Right lobe of liver (tissue), 6 donors: ENCODE data around the gene ZNF460. TPM values are rescaled to one million over a fixed set of nuclear protein-coding genes. Genes with fewer than 3 reads are reported as not detected.

ENCODE experiments used
- ATAC-seq, 4 donors: fragments of 200-7000 bp; cut with Tn5 transposase; one replicate each; pipeline ENCODE4 v1.9.1; 2020; ENCODE audit warnings: mild to moderate bottlenecking in 4 of 4, moderate library complexity in 4 of 4
- DNase-seq, 3 donors: peaks; one replicate each; pipeline ENCODE4 v3.0.0-alpha.2; 2020
- H3K27ac ChIP-seq, 3 donors: fragments of 200-600 bp; one replicate each; pipeline ENCODE4 v1.8.0; 2022
- H3K27me3 ChIP-seq, 2 donors: fragments of 200-600 bp; one replicate each; pipeline ENCODE4 v1.8.0; 2022
- H3K36me3 ChIP-seq, 4 donors: fragments of 200-600 bp; sonication (generic) in 1 of 4; one replicate each; pipeline versions ENCODE4 v1.5.1 to v1.8.0; 2017 to 2022; ENCODE audit warnings: control low read depth in 1 of 4
- H3K4me1 ChIP-seq, 4 donors: fragments of 200-600 bp; sonication (generic) in 1 of 4; one replicate each; pipeline versions ENCODE4 v1.5.1 to v1.8.0; 2017 to 2022; ENCODE audit warnings: control low read depth in 1 of 4
- H3K4me3 ChIP-seq, 3 donors: fragments of 200-600 bp; one replicate each; pipeline ENCODE4 v1.8.0; 2022
- H3K9me3 ChIP-seq, 4 donors: fragments of 200-600 bp; sonication (generic) in 1 of 4; one replicate each; pipeline versions ENCODE4 v1.5.1 to v1.8.0; 2017 to 2022; ENCODE audit warnings: control low read depth in 1 of 4
- POLR2A ChIP-seq: fragments of 450-650 bp; IDR thresholded peaks from one replicate; pipeline ENCODE4 v1.6.1; 2017; ENCODE audit warnings: antibody characterized with exemption, mild to moderate bottlenecking
- WGBS: methylation state at CpG from one replicate; pipeline ENCODE4 v1.1.6; 2018; ENCODE audit warnings: low coverage, low lambda C conversion rate; ENCODE audit not compliant: insufficient coverage; ENCODE audit errors: missing lambda C conversion rate; 5-methylcytosine and 5-hydroxymethylcytosine counted together
- intact Hi-C, 2 donors: fragments of 100-400 bp; cut with DNase I; formaldehyde crosslinking; loops; one replicate each; pipeline versions ENCODE4 v1.11.2 to v1.14.1; 2022
- total RNA-seq, 6 experiments: library from RNA; depleted of rRNA in 2 of 6; stranded (reverse); fragments of >200 nt in 2 of 6; fragmentation: NEBNext Ultra II Directional in 3 of 6; extraction: Animal tissue kit (Norgen Biotek cat#: 25700) in 3 of 6; gene quantifications; one replicate each; pipeline versions ENCODE4 v1.1.0 to v1.2.4, GENCODE V29; 2016 to 2023
- TF ChIP-seq, protein P1 (sequence below), 4 donors: fragments of 200-600 bp in 3 of 4; fragments of 450-650 bp in 1 of 4; IDR thresholded peaks; one replicate each; pipeline versions ENCODE4 v1.5.1 to v1.8.0; 2016 to 2022; ENCODE audit warnings: antibody characterized with exemption in 4 of 4, mild to moderate bottlenecking in 2 of 4
- donor health status: DM: no; HTN: yes; CAD: no.
- donor health status: DM: no; HTN: no; CAD: no.
- donor health status: DM: no; HTN: no; CAD: no.
- donor health status: DM: no; HTN: yes; CAD: no.
- donor health status: DM: no; HTN: yes; CAD: no.

ZNF460 gene
- total RNA-seq, 6 experiments from 2014 or later = 15.7 to 24.2 (median 21.8) TPM

DNA sequence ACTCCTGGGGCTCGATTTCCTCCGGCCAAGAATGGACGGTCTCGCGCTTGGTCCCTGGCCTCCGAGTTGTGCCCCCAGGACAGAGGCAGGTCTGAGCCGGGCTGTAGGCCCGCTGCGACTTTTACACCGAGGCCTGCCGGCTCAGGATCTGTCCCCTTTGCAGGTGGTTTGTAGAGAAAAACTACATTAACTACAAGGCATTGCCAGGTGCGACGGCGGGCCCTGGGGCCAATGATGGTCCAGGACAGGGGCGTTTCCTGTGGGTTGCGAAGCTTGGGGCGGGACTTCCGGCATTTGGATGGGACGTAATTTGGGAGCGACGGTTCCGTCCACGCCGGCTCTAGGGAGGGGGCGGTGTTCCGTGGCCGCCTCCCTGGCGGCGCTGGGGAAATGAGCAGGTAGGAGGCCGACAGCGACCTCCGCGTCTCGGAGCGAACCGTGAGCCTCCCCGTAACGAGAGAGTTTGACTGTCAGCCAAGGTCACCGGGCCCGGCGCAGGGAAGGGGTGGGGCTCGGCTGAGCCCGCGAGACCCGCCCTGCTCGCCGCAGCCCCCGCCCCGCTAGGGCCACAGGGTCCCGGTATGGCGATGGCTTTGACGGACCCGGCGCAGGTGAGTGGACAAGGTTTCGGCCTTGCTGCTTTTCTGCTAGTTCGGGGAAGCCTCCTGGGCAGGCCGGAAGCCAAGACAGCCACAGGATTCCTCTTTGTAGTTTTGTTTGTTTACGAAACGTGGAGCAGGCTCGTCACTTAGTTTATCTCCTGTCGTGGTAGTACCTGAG is 39.8 kb upstream of the ZNF460 start, which contains the start of gene ZNF805:
Gene ZNF805, plus strand, starts transcription at position 322 of the 780 bp plus-strand sequence. Its CDS starts 260 bp downstream, at position 582.
- DNase-seq (peak; percentile 94 to 96 (median 96)), ATAC-seq (peak; percentile 98 to 99 (median 99))
- peaks cover 0 to 7% (median 3%) of the 10 kb centered on the region in 4 donors for H3K36me3 ChIP-seq
- intact Hi-C loops = no loop called here
- H3K9me3 ChIP-seq = no peaks in the 10 kb centered on the region
- peaks cover 0 to 17% (median 3%) of the 10 kb centered on the region in 4 donors for H3K4me1 ChIP-seq
- no peaks in the 10 kb centered on the region for H3K27me3 ChIP-seq
- peak; percentile 61 for TF ChIP-seq POLR2A
- TF ChIP-seq, protein P1, sequence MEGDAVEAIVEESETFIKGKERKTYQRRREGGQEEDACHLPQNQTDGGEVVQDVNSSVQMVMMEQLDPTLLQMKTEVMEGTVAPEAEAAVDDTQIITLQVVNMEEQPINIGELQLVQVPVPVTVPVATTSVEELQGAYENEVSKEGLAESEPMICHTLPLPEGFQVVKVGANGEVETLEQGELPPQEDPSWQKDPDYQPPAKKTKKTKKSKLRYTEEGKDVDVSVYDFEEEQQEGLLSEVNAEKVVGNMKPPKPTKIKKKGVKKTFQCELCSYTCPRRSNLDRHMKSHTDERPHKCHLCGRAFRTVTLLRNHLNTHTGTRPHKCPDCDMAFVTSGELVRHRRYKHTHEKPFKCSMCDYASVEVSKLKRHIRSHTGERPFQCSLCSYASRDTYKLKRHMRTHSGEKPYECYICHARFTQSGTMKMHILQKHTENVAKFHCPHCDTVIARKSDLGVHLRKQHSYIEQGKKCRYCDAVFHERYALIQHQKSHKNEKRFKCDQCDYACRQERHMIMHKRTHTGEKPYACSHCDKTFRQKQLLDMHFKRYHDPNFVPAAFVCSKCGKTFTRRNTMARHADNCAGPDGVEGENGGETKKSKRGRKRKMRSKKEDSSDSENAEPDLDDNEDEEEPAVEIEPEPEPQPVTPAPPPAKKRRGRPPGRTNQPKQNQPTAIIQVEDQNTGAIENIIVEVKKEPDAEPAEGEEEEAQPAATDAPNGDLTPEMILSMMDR (IDR thresholded peaks at IDR 0.05) = peak in 2 of 4 donors; percentile 6 to 15
- H3K4me3 ChIP-seq = peak within 1 kb of the TSS; percentile 76 to 92 (median 85)
- 0% methylated on average over 10 of the region's 61 CpGs for whole genome bisulfite sequencing
- H3K27ac ChIP-seq = peak within 1 kb of the TSS; percentile 62 to 72 (median 71)

DNA sequence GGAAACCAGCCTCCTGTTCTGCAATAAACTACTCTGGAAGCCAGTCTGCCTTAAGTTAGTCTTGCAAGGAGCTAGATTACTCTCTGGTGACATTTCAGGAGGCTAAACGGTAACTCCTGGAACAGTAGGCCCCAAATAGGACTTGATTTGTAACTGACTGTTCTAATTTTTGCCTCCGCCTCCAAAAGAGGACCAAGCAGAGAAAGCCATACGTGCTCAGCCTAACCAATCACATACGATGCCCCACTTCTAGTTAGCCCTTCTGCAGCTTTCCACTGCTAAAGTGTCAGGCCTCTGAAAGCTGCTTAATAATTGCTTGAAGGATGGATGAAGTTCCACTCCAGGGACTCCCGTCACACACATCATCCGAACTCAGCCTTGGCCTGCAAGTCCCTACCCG is 39.1 kb upstream of the ZNF460 start:
- Histone ChIP-seq H3K4me3 (peak overlapping the region; percentile 76 to 92 (median 85)), H3K27me3 (no peaks in the 10 kb centered on the region), H3K36me3 (peaks cover 0 to 7% (median 3%) of the 10 kb centered on the region in 4 donors), H3K9me3 (no peaks in the 10 kb centered on the region), H3K27ac (peak overlapping the region; percentile 58 to 72 (median 71)), H3K4me1 (peaks cover 0 to 17% (median 3%) of the 10 kb centered on the region in 4 donors)
- TF ChIP-seq POLR2A = no peak
- TF ChIP-seq, protein P1 (IDR thresholded peaks at IDR 0.05) = no peak
- DNase-seq (no peak), ATAC-seq (no peak)
- intact Hi-C loops = no loop called here
- 12% methylated on average over 7 of the region's 7 CpGs for WGBS

DNA sequence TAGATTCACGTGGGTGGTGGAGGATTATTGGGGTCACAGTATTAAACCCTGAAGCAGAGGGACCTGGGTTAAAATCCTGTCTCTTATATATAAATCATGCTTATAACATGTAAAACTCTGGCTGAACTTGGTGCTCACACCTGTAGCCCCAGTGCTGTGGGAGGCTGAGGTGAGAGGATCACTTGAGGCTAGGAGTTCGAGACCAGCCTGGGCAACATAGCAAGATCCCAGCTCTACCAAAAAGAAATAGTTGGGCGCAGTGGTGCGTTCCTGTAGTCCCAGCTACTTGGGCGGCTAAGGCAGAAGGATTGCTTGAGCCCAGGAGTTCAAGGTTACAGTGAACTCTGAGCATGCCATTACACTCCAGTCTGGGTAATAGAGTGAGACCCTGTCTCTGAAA is 37.5 kb upstream of the ZNF460 start:
- DNase-seq = no peak
- Histone ChIP-seq H3K27ac (no peak overlapping the region), H3K4me1 (peaks cover 0 to 17% (median 3%) of the 10 kb centered on the region in 4 donors), H3K4me3 (no peak overlapping the region), H3K36me3 (peaks cover 0 to 15% (median 3%) of the 10 kb centered on the region in 4 donors), H3K27me3 (no peaks in the 10 kb centered on the region), H3K9me3 (no peaks in the 10 kb centered on the region)
- intact Hi-C loops = no loop called here
- ATAC-seq = no peak
- TF ChIP-seq, protein P1 (IDR thresholded peaks at IDR 0.05) = no peak
- no peak for TF ChIP-seq POLR2A
- WGBS = 100% methylated on average over 1 of the region's 5 CpGs

DNA sequence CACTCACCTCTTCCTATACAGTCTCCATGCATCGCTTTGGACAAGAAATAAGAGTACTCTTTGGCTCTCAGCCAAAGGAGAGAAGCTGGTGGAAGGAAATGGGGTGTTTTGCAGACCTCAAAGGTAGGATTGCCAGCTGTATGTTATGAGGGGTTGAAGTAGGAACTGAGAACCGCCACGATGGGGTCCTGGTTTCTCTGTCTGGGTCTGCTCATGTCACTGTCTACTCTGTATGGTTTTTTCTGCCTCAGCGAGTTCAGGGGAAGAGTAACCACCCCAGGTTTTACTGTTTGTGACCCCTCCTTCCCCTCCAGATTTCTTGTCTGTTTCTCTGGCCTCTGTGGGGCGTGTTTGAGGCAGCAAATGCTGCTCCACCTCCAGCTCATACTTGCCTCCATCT is 35.8 kb upstream of the ZNF460 start:
- no peak for ATAC-seq
- no peak for DNase-seq
- 88% methylated on average over 4 of the region's 5 CpGs for WGBS
- Histone ChIP-seq H3K27ac (no peak overlapping the region), H3K4me3 (no peak overlapping the region), H3K4me1 (peaks cover 0 to 17% (median 3%) of the 10 kb centered on the region in 4 donors), H3K36me3 (peaks cover 0 to 31% (median 8%) of the 10 kb centered on the region in 4 donors), H3K27me3 (no peaks in the 10 kb centered on the region), H3K9me3 (no peaks in the 10 kb centered on the region)
- TF ChIP-seq, protein P1 (IDR thresholded peaks at IDR 0.05) = no peak
- no peak for TF ChIP-seq POLR2A
- intact Hi-C loops = no loop called here
